GM12801 (cell line): ENCODE data around the gene TBXAS1.

Experiments used
- TF ChIP-seq, protein P1 (sequence below): IDR thresholded peaks from one replicate; pipeline ENCODE4 v1.5.1; 2011; ENCODE audit warnings: control low read depth; ENCODE audit not compliant: insufficient read length; ENCODE audit errors: extremely low read depth

Gene TBXAS1

GRCh38 chr7:140068033-140068432, 239.0 kb downstream of the TBXAS1 start:
- TF ChIP-seq, protein P1, sequence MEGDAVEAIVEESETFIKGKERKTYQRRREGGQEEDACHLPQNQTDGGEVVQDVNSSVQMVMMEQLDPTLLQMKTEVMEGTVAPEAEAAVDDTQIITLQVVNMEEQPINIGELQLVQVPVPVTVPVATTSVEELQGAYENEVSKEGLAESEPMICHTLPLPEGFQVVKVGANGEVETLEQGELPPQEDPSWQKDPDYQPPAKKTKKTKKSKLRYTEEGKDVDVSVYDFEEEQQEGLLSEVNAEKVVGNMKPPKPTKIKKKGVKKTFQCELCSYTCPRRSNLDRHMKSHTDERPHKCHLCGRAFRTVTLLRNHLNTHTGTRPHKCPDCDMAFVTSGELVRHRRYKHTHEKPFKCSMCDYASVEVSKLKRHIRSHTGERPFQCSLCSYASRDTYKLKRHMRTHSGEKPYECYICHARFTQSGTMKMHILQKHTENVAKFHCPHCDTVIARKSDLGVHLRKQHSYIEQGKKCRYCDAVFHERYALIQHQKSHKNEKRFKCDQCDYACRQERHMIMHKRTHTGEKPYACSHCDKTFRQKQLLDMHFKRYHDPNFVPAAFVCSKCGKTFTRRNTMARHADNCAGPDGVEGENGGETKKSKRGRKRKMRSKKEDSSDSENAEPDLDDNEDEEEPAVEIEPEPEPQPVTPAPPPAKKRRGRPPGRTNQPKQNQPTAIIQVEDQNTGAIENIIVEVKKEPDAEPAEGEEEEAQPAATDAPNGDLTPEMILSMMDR, result no peak

DNA sequence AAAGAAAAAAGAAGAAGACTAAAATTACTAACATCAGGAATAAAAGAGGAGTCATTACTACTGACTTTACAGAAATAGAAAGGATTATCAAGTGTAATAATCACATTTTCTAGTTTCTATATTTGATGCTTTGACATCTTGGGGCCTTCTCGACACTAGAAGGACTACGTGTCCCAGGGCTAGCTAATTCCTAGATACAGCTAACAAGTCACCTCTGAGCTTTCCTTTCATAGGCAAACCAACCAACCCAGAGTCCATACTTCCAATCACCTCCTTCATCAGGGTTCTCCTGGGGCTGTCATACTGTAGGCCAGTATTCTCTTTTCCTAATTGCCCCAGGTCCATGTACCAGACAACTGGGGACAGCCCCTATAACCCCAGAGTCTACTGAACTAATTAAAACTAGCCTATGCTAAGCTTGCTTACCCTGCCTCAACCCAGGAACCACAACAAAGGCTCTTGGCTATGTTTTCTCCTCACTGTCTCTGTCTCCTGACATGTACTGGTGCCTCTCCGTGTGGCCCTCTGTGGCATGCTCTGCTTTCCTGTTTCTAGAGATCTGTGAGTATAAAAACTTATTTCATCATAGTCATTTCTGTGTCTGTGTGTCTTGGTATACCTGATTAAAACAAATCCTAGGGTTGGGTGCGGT, 240.4 kb downstream of the TBXAS1 start:
- TF ChIP-seq, protein P1, result no peak
